HG02759 (cell line): ENCODE results near the gene NALF2.

Source experiments
- ATAC-seq: cut with Tn5 transposase; IDR thresholded peaks from one replicate; pipeline ENCODE4 v1.9.1; 2021; ENCODE audit warnings: mild to moderate bottlenecking, moderate library complexity; ENCODE audit not compliant: unreplicated experiment

The NALF2 gene

GRCh38 chrX:69503782-69504625, at the start of gene NALF2:
Gene NALF2 (plus strand): TSS chrX:69504326. CDS start chrX:69505283, 957 bp downstream.
- peak; percentile 57 for ATAC-seq

GRCh38 chrX:69457756-69458155, 46.4 kb upstream of the NALF2 start:
- ATAC-seq = no peak

- ATAC-seq = no peak
These were observed 37.6 kb upstream of the NALF2 start for GRCh38 chrX:69466546-69466945.

- ATAC-seq = no peak
These were observed 34.2 kb upstream of the NALF2 start for GRCh38 chrX:69469975-69470374.

- ATAC-seq = no peak
These were observed 14.5 kb upstream of the NALF2 start for GRCh38 chrX:69489625-69490024.

GRCh38 chrX:69493193-69493592, 10.9 kb upstream of the NALF2 start:
- ATAC-seq = no peak

GRCh38 chrX:69493766-69494165, 10.4 kb upstream of the NALF2 start:
- no peak for ATAC-seq

- no peak for ATAC-seq
These were observed 7.9 kb upstream of the NALF2 start for GRCh38 chrX:69496183-69496582.

- no peak for ATAC-seq
These were observed 2.7 kb upstream of the NALF2 start for GRCh38 chrX:69501429-69501828.

GRCh38 chrX:69503228-69503781, 821 bp upstream of the NALF2 start:
- no peak for ATAC-seq

- ATAC-seq = peak; percentile 26
These were observed 793 bp downstream of the NALF2 start for GRCh38 chrX:69504626-69505612.

GRCh38 chrX:69505772-69506616, 1.9 kb downstream of the NALF2 start:
- no peak for ATAC-seq

GRCh38 chrX:69506617-69507499, 2.7 kb downstream of the NALF2 start:
- ATAC-seq = no peak

GRCh38 chrX:69507500-69507789, 3.3 kb downstream of the NALF2 start:
- no peak for ATAC-seq

- no peak for ATAC-seq
These were observed 4.5 kb downstream of the NALF2 start for GRCh38 chrX:69508610-69509009.

GRCh38 chrX:69510137-69510715, 6.1 kb downstream of the NALF2 start:
- ATAC-seq = no peak

GRCh38 chrX:69510914-69511513, 6.9 kb downstream of the NALF2 start:
- ATAC-seq = no peak

GRCh38 chrX:69522052-69522451, 17.9 kb downstream of the NALF2 start:
- ATAC-seq = no peak

GRCh38 chrX:69523314-69523713, 19.2 kb downstream of the NALF2 start:
- ATAC-seq = no peak
